ENCODE results near the gene KIF6. TPM values are rescaled to one million over a fixed set of nuclear protein-coding genes. Genes with fewer than 3 reads are reported as not detected.

The KIF6 gene
- total RNA-seq, 4 donors from 2014 or later, result 0.40 to 1.3 (median 0.80) TPM

- DNase-seq, result no peak
- H3K9me3 ChIP-seq, result no peaks in the 10 kb centered on the region
- 74 to 81% methylated on average over 3 of the region's 3 CpGs for WGBS, 2 donors
- no peak overlapping the region for H3K4me3 ChIP-seq (replicated peaks in 1 of 3)
- no peaks in the 10 kb centered on the region for H3K4me1 ChIP-seq
- no peaks in the 10 kb centered on the region for H3K36me3 ChIP-seq
- no peak overlapping the region for H3K27ac ChIP-seq
- no peaks in the 10 kb centered on the region for H3K27me3 ChIP-seq
- intact Hi-C loops (cut with DNase I), result no loop called here
- TF ChIP-seq CTCF (IDR thresholded peaks at IDR 0.05) (no peak), POLR2A (IDR thresholded peaks at IDR 0.05) (no peak)
Measured at GRCh38 chr6:39555136-39555535, 170.1 kb downstream of the KIF6 start.

DNA sequence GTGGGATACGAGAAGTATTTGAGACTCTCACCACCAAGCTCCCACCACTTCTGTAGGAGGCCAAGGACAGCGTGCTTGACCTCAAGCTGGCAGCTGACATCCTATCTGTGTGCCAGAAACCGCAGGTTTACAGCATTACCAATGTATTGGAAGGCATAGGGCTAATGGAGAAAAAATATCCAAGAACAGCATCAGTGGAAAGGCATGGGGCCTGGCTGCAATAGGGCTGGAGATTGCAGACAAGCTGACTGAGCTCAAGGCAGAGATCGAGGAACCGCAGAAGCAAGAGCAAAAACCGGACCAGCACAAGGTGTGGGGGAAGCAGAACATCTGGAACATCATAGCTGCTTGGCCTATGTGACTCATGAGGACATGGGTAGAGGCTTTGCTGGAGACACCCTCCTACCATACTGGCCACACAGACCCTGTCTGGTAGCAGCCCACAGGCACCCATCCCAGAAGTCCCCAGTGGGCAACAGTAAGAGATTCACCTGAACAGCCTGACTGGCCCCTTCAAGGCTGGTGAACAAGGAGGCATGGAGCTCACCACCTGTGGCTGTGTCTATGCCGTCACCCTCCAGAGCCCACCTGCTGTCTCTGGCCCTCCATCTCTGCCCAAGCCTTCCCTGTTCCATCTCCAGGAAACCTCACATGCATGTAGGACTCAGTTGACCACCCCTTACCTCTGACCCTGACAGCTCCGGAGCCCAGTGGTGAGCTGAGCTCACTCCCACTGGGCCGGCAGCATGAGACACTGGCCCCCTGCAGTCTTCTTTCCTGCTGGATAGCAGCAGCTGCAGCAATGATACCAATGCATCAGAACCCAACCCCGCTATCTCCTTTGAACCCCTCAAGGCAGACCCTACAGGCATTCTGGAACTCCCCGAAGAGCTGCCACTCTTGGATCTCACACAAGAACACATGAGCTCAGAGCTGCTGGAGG lies 171.1 kb downstream of the KIF6 start:
- Histone ChIP-seq H3K9me3 (no peaks in the 10 kb centered on the region), H3K36me3 (no peaks in the 10 kb centered on the region), H3K27me3 (no peaks in the 10 kb centered on the region), H3K4me1 (no peaks in the 10 kb centered on the region), H3K27ac (no peak overlapping the region), H3K4me3 (replicated peaks in 1 of 3) (no peak overlapping the region)
- TF ChIP-seq CTCF (IDR thresholded peaks at IDR 0.05), result no peak
- no peak for TF ChIP-seq POLR2A (IDR thresholded peaks at IDR 0.05)
- 80 to 81% methylated on average over 11 of the region's 11 CpGs for WGBS, 2 donors
- no peak for DNase-seq
- intact Hi-C loops (cut with DNase I), result no loop called here

DNA sequence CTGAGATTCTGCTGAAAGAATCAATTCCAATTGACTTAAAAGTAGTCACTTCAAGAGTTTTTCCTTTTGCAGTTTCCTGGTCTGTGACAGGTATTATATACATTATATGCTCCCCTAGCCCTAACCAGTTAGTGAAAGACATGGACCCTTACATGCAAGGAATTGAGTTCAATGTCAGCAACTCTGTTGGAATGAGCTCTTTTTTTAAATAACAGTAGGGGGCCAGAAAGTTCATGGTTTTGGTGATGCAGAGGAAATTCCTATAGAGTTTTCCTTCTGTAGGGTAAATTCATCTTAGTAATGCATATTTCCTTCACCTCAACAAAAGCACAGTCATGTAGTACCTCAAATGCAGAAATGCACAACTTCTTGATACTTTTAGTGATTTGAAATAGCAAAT lies 172.2 kb downstream of the KIF6 start:
- intact Hi-C loops (cut with DNase I), result no loop called here
- DNase-seq, result no peak
- Histone ChIP-seq H3K4me1 (no peaks in the 10 kb centered on the region), H3K4me3 (replicated peaks in 1 of 3) (no peak overlapping the region), H3K9me3 (no peaks in the 10 kb centered on the region), H3K36me3 (no peaks in the 10 kb centered on the region), H3K27ac (no peak overlapping the region), H3K27me3 (no peaks in the 10 kb centered on the region)
- TF ChIP-seq POLR2A (IDR thresholded peaks at IDR 0.05), result no peak
- no peak for TF ChIP-seq CTCF (IDR thresholded peaks at IDR 0.05)

DNA sequence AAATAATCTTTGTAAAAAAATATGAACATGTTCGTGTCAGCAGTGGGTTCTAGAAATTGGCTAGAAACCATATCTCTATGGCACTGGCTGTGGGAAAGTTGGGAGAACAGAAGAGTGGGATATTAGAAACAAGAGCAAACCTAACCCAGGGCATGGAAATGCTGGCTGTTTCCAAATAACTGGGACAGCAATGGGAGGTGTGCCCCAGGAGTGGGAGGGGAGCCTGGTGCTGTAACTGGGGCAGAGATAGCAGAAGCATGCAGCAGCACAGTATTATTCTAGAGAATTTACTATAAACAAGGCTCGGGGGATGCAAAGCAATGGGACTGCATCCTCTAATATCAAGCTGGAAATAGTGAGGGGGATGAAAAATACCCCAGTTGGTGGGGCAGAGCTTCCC lies 175.0 kb downstream of the KIF6 start:
- Histone ChIP-seq H3K27ac (no peak overlapping the region), H3K9me3 (no peaks in the 10 kb centered on the region), H3K4me1 (no peaks in the 10 kb centered on the region), H3K36me3 (no peaks in the 10 kb centered on the region), H3K27me3 (no peaks in the 10 kb centered on the region), H3K4me3 (replicated peaks in 1 of 3) (no peak overlapping the region)
- intact Hi-C loops (cut with DNase I), result no loop called here
- DNase-seq, result no peak
- TF ChIP-seq POLR2A (IDR thresholded peaks at IDR 0.05) (no peak), CTCF (IDR thresholded peaks at IDR 0.05) (no peak)
- 72 to 82% methylated on average over 2 of the region's 2 CpGs for WGBS, 2 donors

DNA sequence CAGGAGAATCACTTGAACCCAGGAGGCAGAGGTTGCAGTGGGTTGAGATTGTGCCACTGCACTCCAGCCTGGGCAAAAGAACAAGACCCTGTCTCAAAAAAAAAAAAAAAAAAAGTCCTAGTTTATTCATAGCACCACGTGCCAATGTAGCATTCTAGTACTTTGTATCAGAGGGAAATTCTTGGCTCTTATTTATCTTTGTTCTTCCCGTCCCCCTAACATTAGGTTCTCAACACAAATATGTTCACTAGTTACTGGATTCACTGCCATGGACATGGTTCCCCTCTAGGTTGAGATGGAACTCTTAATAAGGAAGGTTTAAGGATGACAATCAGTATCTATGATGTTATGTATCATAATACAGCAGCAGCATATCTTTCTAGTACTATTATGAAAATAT lies 178.5 kb downstream of the KIF6 start:
- Histone ChIP-seq H3K27me3 (no peaks in the 10 kb centered on the region), H3K27ac (no peak overlapping the region), H3K4me1 (no peaks in the 10 kb centered on the region), H3K36me3 (no peaks in the 10 kb centered on the region), H3K9me3 (no peaks in the 10 kb centered on the region), H3K4me3 (replicated peaks in 1 of 3) (no peak overlapping the region)
- no peak for DNase-seq
- WGBS, 2 donors, result 62 to 73% methylated on average over 2 of the region's 2 CpGs
- TF ChIP-seq POLR2A (IDR thresholded peaks at IDR 0.05), result no peak
- no peak for TF ChIP-seq CTCF (IDR thresholded peaks at IDR 0.05)
- intact Hi-C loops (cut with DNase I), result no loop called here
